ENCODE data around the gene MSMP. TPM values are rescaled to one million over a fixed set of nuclear protein-coding genes. Genes with fewer than 3 reads are reported as not detected.

MSMP gene
- total RNA-seq, 1 experiment from 2014 or later, result not detected

DNA sequence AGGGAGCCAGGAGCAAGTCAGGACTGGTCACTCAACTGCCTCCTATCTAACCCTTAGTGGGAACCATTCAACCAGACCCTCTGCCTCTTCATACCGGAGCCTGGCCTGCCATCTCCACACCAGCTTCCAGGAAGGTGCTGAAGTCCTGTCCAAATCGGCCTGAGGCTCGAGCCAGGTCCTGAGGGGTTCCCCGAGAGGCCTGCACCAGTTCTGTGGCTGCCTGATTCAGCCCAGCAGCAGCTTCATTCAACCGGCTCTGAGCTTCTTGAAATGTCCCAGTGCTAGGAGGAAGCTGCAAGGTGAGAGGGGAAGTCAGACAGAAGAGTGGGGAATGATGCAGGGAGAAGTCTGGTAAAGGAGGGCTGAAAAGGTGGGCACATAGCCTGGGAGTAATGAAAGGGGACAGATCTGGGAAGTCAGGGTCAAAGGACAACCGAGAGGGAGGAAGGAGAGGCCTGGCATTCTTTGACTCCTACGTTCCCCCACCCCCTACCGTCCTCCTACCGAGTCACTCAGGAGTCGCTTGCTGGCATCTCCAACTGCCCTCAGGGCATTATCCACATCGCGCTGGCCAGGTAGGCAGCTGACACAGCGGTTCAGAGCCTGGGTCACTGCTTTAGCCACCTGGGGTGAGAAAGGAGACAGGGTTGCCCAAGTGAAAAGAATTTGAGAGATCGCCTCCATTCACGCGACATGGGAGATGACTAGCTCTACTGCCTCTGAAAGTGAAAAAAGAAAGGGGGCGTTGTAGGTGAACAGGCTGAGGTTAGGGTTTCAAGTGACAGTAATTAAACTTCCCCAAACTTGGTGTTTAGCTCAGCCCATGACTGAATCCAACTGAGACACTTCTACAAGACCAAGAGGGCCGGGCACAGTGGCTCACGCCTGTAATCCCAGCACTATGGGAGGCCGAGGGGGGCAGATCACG lies 42.3 kb downstream of the MSMP start:
- Histone ChIP-seq H3K27ac (ENCODE audit: low read depth, low read length, poor library complexity, severe bottlenecking) (no peak overlapping the region), H3K36me3 (ENCODE audit: insufficient read depth, low read length, poor library complexity, severe bottlenecking) (peaks cover 89% of the 10 kb centered on the region), H3K9me3 (ENCODE audit: low read depth, low read length, poor library complexity, severe bottlenecking) (no peaks in the 10 kb centered on the region), H3K27me3 (replicated peaks; ENCODE audit: insufficient read depth, low read depth, low read length, poor library complexity) (no peaks in the 10 kb centered on the region), H3K4me3 (ENCODE audit: low read depth, low read length, poor library complexity, severe bottlenecking) (no peak overlapping the region), H3K4me1 (ENCODE audit: insufficient read depth, low read length, poor library complexity, severe bottlenecking) (no peaks in the 10 kb centered on the region)
- intact Hi-C loops (cut with micrococcal nuclease; ENCODE audit: unreplicated experiment), result no loop called here
- no peak for DNase-seq (ENCODE audit: low spot score)
- TF ChIP-seq, protein P1, sequence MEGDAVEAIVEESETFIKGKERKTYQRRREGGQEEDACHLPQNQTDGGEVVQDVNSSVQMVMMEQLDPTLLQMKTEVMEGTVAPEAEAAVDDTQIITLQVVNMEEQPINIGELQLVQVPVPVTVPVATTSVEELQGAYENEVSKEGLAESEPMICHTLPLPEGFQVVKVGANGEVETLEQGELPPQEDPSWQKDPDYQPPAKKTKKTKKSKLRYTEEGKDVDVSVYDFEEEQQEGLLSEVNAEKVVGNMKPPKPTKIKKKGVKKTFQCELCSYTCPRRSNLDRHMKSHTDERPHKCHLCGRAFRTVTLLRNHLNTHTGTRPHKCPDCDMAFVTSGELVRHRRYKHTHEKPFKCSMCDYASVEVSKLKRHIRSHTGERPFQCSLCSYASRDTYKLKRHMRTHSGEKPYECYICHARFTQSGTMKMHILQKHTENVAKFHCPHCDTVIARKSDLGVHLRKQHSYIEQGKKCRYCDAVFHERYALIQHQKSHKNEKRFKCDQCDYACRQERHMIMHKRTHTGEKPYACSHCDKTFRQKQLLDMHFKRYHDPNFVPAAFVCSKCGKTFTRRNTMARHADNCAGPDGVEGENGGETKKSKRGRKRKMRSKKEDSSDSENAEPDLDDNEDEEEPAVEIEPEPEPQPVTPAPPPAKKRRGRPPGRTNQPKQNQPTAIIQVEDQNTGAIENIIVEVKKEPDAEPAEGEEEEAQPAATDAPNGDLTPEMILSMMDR (conservative IDR thresholded peaks at IDR 0.05; ENCODE audit: low read depth, low read length), result no peak
- no peak for TF ChIP-seq EZH2 (IDR thresholded peaks at IDR 0.05; ENCODE audit: borderline replicate concordance, low read depth, low read length, poor library complexity, severe bottlenecking)
- ChIA-PET POLR2A (ENCODE audit: low non-redundant PET) (interaction anchor here (0.5 kb wide), 1 partner anchor 14 kb away, joined by 3 read pairs; no protein-coding TSS in a partner anchor), CTCF (interaction anchor here (0.7 kb wide), 1 partner anchor 23 kb away, joined by 7 read pairs; no protein-coding TSS in a partner anchor)
- BruUV-seq (replicated peaks), result no TSS peak

DNA sequence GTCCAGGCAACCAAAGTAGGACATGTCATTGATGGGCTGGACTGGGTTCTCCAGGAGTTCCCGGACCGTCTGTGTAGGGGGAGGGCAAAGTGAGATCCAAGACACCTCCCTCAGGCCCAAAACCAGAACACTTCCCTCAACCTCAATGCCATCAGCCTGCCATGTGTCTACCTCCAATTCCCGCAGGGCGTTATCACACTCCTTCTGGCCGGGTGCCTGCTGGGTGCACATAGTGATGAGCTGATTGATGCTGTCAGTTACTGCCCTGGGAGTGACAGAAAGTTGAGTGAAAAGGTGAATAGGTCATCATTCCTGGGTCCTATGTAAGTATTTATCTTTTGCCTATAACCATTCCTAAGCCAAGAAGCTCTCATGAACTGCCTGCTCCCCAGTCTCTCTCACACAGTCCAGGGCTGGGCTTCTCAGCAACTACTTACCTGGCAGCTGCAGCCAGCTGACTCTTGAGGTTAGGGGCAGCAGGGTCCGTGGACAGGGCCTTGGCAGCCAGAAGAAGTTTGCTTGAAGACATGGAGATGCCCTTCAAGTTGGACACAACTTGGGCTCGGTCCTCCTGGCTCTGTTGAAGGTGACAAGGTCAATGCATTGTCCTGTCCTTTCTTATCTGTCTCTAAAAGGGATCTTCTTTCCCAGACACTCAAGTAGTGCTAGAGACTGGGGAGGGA lies 43.1 kb downstream of the MSMP start:
- no peaks in the 10 kb centered on the region for H3K4me1 ChIP-seq (ENCODE audit: insufficient read depth, low read length, poor library complexity, severe bottlenecking)
- no peak overlapping the region for H3K27ac ChIP-seq (ENCODE audit: low read depth, low read length, poor library complexity, severe bottlenecking)
- no peaks in the 10 kb centered on the region for H3K27me3 ChIP-seq (replicated peaks; ENCODE audit: insufficient read depth, low read depth, low read length, poor library complexity)
- H3K9me3 ChIP-seq (ENCODE audit: low read depth, low read length, poor library complexity, severe bottlenecking), result no peaks in the 10 kb centered on the region
- H3K36me3 ChIP-seq (ENCODE audit: insufficient read depth, low read length, poor library complexity, severe bottlenecking), result peaks cover 89% of the 10 kb centered on the region
- CTCF ChIA-PET, result interaction anchor here (1.0 kb wide), 1 partner anchor 17 kb away, joined by 3 read pairs; no protein-coding TSS in a partner anchor
- TF ChIP-seq, protein P1 (conservative IDR thresholded peaks at IDR 0.05; ENCODE audit: low read depth, low read length), result no peak
- TF ChIP-seq EZH2 (IDR thresholded peaks at IDR 0.05; ENCODE audit: borderline replicate concordance, low read depth, low read length, poor library complexity, severe bottlenecking), result no peak
- POLR2A ChIA-PET (ENCODE audit: low non-redundant PET), result no interaction called here
- no peak for DNase-seq (ENCODE audit: low spot score)
- intact Hi-C loops (cut with micrococcal nuclease; ENCODE audit: unreplicated experiment), result no loop called here
- no peak overlapping the region for H3K4me3 ChIP-seq (ENCODE audit: low read depth, low read length, poor library complexity, severe bottlenecking)
- BruUV-seq (replicated peaks), result TSS peak; percentile 33

DNA sequence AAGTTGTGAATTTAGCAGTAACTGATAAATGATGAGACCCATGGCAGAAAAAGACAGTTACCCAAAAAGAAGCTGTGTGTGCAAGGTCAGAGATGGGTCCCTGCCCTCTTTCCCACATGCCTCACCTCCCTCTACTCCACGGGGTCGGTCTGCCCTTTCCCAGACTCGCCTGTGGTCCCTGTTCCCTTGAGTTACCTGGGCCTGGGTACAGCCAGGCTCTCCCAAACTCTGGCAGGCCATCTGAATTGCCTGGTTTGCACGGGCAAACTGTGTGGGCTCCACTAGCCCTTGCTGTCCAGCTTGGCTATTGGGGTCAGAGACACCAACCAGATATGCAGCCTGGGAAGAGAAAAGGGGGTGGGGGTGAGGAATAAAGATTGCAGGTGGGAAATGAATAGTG lies 45.9 kb downstream of the MSMP start:
- no peaks in the 10 kb centered on the region for H3K9me3 ChIP-seq (ENCODE audit: low read depth, low read length, poor library complexity, severe bottlenecking)
- H3K27ac ChIP-seq (ENCODE audit: low read depth, low read length, poor library complexity, severe bottlenecking), result no peak overlapping the region
- H3K4me1 ChIP-seq (ENCODE audit: insufficient read depth, low read length, poor library complexity, severe bottlenecking), result no peaks in the 10 kb centered on the region
- ChIA-PET POLR2A (ENCODE audit: low non-redundant PET) (no interaction called here), CTCF (no interaction called here)
- H3K36me3 ChIP-seq (ENCODE audit: insufficient read depth, low read length, poor library complexity, severe bottlenecking), result peaks cover 88% of the 10 kb centered on the region
- H3K27me3 ChIP-seq (replicated peaks; ENCODE audit: insufficient read depth, low read depth, low read length, poor library complexity), result no peaks in the 10 kb centered on the region
- TF ChIP-seq, protein P1 (conservative IDR thresholded peaks at IDR 0.05; ENCODE audit: low read depth, low read length), result no peak
- TF ChIP-seq EZH2 (IDR thresholded peaks at IDR 0.05; ENCODE audit: borderline replicate concordance, low read depth, low read length, poor library complexity, severe bottlenecking), result no peak
- BruUV-seq (replicated peaks), result no TSS peak
- H3K4me3 ChIP-seq (ENCODE audit: low read depth, low read length, poor library complexity, severe bottlenecking), result no peak overlapping the region
- DNase-seq (ENCODE audit: low spot score), result no peak
- intact Hi-C loops (cut with micrococcal nuclease; ENCODE audit: unreplicated experiment), result no loop called here

Measured in A673 (cell line).